CD4-positive, alpha-beta T cell treated with Interferon gamma for 1 hour (primary cell): ENCODE measurements around the gene PLEKHH1.

Source experiments
- DNase-seq: peaks from one replicate; pipeline ENCODE4 v3.0.0-alpha.2; 2020

The PLEKHH1 gene

GRCh38 chr14:67636361-67636919 lies 103.3 kb downstream of the PLEKHH1 start:
- no peak for DNase-seq

- DNase-seq, result no peak
Observed at GRCh38 chr14:67638642-67639041, 105.6 kb downstream of the PLEKHH1 start.
